Astrocyte (in vitro differentiated cells and primary cell): ENCODE measurements around the gene INKA2. TPM values are rescaled to one million over a fixed set of nuclear protein-coding genes. Genes with fewer than 3 reads are reported as not detected.

Experiments
- DNase-seq: peaks from one replicate; pipeline ENCODE4 v3.0.0-alpha.2; 2010; ENCODE audit warnings: low read depth
- FAIRE-seq: peaks from 2 replicates; lab custom pipeline; 2011; peaks lifted over from hg19 to GRCh38; lab: Jason Lieb, UNC
- H2AFZ ChIP-seq: 2 replicates; pipeline ENCODE4 v1.6.0; 2012; ENCODE audit warnings: low read depth, low read length, inconsistent platforms
- H3K27ac ChIP-seq: 2 replicates; pipeline ENCODE4 v1.5.1; 2011; ENCODE audit warnings: low read depth, low read length, inconsistent platforms
- H3K27me3 ChIP-seq: 2 replicates; pipeline ENCODE4 v1.6.0; 2011; ENCODE audit warnings: low read length, inconsistent platforms; ENCODE audit not compliant: insufficient read depth
- H3K36me3 ChIP-seq: 2 replicates; pipeline ENCODE4 v1.5.1; 2011; ENCODE audit warnings: low read length, inconsistent platforms; ENCODE audit not compliant: insufficient read depth
- H3K4me1 ChIP-seq: 2 replicates; pipeline ENCODE4 v1.5.1; 2011; ENCODE audit warnings: low read length, inconsistent platforms; ENCODE audit not compliant: insufficient read depth
- H3K4me2 ChIP-seq: 2 replicates; pipeline ENCODE4 v1.6.0; 2012; ENCODE audit warnings: low read length, inconsistent platforms
- H3K4me3 ChIP-seq: 2 replicates; pipeline ENCODE4 v1.5.1; 2011; ENCODE audit warnings: low read depth, mild to moderate bottlenecking, low read length, inconsistent platforms; ENCODE audit not compliant: insufficient read depth
- H3K79me2 ChIP-seq: 2 replicates; pipeline ENCODE4 v1.6.0; 2012; ENCODE audit warnings: mild to moderate bottlenecking, low read length, inconsistent platforms; ENCODE audit not compliant: insufficient read depth
- H3K9ac ChIP-seq: 2 replicates; pipeline ENCODE4 v1.6.0; 2012; ENCODE audit warnings: mild to moderate bottlenecking, low read length, inconsistent platforms
- H3K9me3 ChIP-seq: 2 replicates; pipeline ENCODE4 v1.5.1; 2012; ENCODE audit warnings: low read depth, mild to moderate bottlenecking, low read length, inconsistent platforms; ENCODE audit not compliant: insufficient read depth
- H4K20me1 ChIP-seq: 2 replicates; pipeline ENCODE4 v1.6.0; 2012; ENCODE audit warnings: low read length, inconsistent platforms; ENCODE audit not compliant: insufficient read depth
- H3K27ac Mint-ChIP-seq: one replicate; pipeline ENCODE4 v1.8.0; 2021; ENCODE audit warnings: mild to moderate bottlenecking, mixed read lengths; ENCODE audit not compliant: unreplicated experiment
- H3K27me3 Mint-ChIP-seq: one replicate; pipeline ENCODE4 v1.8.0; 2021; ENCODE audit warnings: low read depth, mixed read lengths; ENCODE audit not compliant: unreplicated experiment
- H3K36me3 Mint-ChIP-seq: one replicate; pipeline ENCODE4 v1.8.0; 2021; ENCODE audit warnings: low read depth, mixed read lengths; ENCODE audit not compliant: unreplicated experiment
- H3K4me1 Mint-ChIP-seq: one replicate; pipeline ENCODE4 v1.8.0; 2021; ENCODE audit warnings: low read depth, mixed read lengths; ENCODE audit not compliant: unreplicated experiment
- H3K4me3 Mint-ChIP-seq: one replicate; pipeline ENCODE4 v1.8.0; 2021; ENCODE audit warnings: mild to moderate bottlenecking, moderate library complexity, mixed read lengths; ENCODE audit not compliant: unreplicated experiment
- H3K9me3 Mint-ChIP-seq: one replicate; pipeline ENCODE4 v1.8.0; 2021; ENCODE audit warnings: mild to moderate bottlenecking, mixed read lengths; ENCODE audit not compliant: unreplicated experiment
- EZH2 ChIP-seq: IDR thresholded peaks from 2 replicates; pipeline ENCODE4 v1.6.1; 2012; ENCODE audit warnings: mild to moderate bottlenecking, low read length, inconsistent platforms; ENCODE audit not compliant: insufficient read depth
- total RNA-seq: library from RNA; stranded (reverse); gene quantifications from 2 replicates; pipeline ENCODE4 v1.2.1, GENCODE V29; 2021
- TF ChIP-seq, protein P1 (sequence below): IDR thresholded peaks from 2 replicates; pipeline ENCODE4 v1.5.1; 2011; ENCODE audit warnings: low read depth, mild to moderate bottlenecking, inconsistent platforms, low read length, moderate library complexity; ENCODE audit not compliant: insufficient read depth

INKA2 gene
- total RNA-seq, 1 donor from 2014 or later, result 12.6 TPM

DNA sequence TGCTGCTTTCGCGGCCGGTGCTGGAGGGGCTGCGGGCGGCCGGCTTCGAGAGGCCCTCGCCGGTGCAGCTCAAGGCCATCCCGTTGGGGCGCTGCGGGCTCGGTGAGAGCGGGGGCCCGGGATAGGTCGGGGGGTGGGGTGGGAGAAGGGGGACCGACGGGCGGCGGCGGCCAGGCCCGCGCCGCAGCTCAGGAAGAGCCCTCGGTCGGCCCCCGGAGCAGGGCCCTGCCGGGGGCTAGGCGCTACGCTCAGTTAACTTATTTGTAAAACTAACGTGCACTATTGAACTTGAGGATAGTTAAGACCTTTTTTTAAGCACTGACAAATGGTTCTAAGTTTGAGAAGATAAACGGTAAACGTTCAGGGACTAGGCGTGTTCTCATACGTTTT lies 16.9 kb upstream of the INKA2 start:
- H3K36me3 ChIP-seq, result peaks cover 13% of the 10 kb centered on the region
- H3K4me1 ChIP-seq, result peaks cover 16% of the 10 kb centered on the region
- peaks cover 4% of the 10 kb centered on the region for H3K27me3 Mint-ChIP-seq
- no peaks in the 10 kb centered on the region for H3K27me3 ChIP-seq
- H3K9me3 ChIP-seq, result no peaks in the 10 kb centered on the region
- H3K4me1 Mint-ChIP-seq, result peaks cover 7% of the 10 kb centered on the region
- peak overlapping the region; percentile 92 for H3K4me3 Mint-ChIP-seq
- H3K9me3 Mint-ChIP-seq, result no peaks in the 10 kb centered on the region
- TF ChIP-seq, protein P1, sequence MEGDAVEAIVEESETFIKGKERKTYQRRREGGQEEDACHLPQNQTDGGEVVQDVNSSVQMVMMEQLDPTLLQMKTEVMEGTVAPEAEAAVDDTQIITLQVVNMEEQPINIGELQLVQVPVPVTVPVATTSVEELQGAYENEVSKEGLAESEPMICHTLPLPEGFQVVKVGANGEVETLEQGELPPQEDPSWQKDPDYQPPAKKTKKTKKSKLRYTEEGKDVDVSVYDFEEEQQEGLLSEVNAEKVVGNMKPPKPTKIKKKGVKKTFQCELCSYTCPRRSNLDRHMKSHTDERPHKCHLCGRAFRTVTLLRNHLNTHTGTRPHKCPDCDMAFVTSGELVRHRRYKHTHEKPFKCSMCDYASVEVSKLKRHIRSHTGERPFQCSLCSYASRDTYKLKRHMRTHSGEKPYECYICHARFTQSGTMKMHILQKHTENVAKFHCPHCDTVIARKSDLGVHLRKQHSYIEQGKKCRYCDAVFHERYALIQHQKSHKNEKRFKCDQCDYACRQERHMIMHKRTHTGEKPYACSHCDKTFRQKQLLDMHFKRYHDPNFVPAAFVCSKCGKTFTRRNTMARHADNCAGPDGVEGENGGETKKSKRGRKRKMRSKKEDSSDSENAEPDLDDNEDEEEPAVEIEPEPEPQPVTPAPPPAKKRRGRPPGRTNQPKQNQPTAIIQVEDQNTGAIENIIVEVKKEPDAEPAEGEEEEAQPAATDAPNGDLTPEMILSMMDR, result no peak
- no peaks in the 10 kb centered on the region for H3K36me3 Mint-ChIP-seq
- peak overlapping the region; percentile 93 for H3K27ac ChIP-seq
- peak overlapping the region; percentile 97 for H2AFZ ChIP-seq
- H3K4me3 ChIP-seq, result peak overlapping the region; percentile 90
- peak overlapping the region; percentile 98 for H3K4me2 ChIP-seq
- peak overlapping the region; percentile 94 for H3K9ac ChIP-seq
- DNase-seq (no peak), FAIRE-seq (no peak)
- peak overlapping the region; percentile 72 for H3K27ac Mint-ChIP-seq
- H4K20me1 ChIP-seq, result peaks cover 13% of the 10 kb centered on the region
- H3K79me2 ChIP-seq, result peaks cover 41% of the 10 kb centered on the region

DNA sequence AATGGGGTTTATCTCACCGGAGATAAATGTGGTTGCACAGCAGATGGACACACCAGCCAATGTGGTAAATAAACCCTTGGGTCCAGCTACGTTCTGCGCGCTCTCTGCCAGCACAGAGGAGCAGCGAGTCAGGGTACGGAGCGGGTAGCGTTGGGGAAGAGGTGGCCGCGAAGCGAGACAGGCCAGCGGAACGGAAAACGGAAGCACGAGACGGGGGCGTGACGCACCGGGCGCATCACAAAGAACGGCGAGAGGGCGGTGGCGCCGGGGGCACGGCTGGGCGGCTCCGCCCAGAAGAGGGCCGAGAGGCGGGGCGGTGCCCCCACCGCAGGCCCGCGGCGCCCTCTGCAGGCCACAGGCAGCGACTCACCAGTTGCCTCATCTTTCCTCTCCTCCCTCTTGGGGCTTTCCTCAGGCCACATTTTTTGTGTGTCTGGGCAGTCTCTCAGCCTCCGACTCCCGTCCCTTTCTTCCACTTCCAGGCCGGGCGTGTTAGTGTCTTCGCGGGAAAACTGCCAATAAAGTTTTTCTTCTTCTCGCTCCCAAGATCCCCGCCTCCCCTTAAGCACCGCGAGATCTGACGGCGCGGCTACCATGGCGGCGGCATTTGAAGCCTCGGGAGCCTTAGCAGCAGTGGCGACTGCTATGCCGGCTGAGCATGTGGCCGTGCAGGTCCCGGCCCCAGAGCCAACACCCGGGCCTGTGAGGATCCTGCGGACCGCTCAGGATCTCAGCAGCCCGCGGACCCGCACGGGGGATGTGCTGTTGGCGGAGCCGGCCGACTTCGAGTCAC lies 16.3 kb upstream of the INKA2 start, which contains the start of gene DDX20:
DDX20 (plus strand) TSS at position 571 of the 793 bp plus-strand sequence; CDS start at position 595, 24 bp downstream.
- peak within 1 kb of the TSS; percentile 97 for H2AFZ ChIP-seq
- FAIRE-seq, result no peak
- H3K9me3 Mint-ChIP-seq, result no peaks in the 10 kb centered on the region
- H3K27me3 ChIP-seq, result no peaks in the 10 kb centered on the region
- H3K4me2 ChIP-seq, result peak within 1 kb of the TSS; percentile 98
- no peaks in the 10 kb centered on the region for H3K9me3 ChIP-seq
- peaks cover 7% of the 10 kb centered on the region for H3K4me1 Mint-ChIP-seq
- peaks cover 41% of the 10 kb centered on the region for H3K79me2 ChIP-seq
- TF ChIP-seq EZH2, result no peak
- TF ChIP-seq, protein P1, result peak; percentile 76
- peak within 1 kb of the TSS; percentile 94 for H3K9ac ChIP-seq
- DNase-seq, result peak; percentile 95
- peak within 1 kb of the TSS; percentile 92 for H3K4me3 Mint-ChIP-seq
- peak within 1 kb of the TSS; percentile 93 for H3K27ac Mint-ChIP-seq
- peaks cover 8% of the 10 kb centered on the region for H3K27me3 Mint-ChIP-seq
- peaks cover 10% of the 10 kb centered on the region for H3K36me3 ChIP-seq
- H3K4me3 ChIP-seq, result peak within 1 kb of the TSS; percentile 90
- H3K36me3 Mint-ChIP-seq, result no peaks in the 10 kb centered on the region
- peak within 1 kb of the TSS; percentile 93 for H3K27ac ChIP-seq
- peaks cover 16% of the 10 kb centered on the region for H3K4me1 ChIP-seq
- peaks cover 13% of the 10 kb centered on the region for H4K20me1 ChIP-seq

DNA sequence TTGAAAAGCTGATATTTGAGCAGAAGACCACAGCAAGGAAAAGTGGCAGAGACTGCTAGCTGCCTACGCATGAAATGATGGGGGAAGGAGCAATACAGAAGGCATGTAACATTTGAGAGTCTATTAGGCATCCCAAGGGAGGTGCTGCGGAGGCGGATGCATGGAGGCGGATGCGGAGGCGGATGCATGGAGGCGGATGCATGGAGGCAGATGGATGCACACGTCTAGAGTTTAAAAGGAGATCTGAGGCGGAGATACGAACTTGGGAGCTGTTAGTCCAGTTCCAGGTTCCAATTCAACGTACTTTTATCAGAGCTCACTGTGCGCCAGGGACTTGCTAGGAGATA lies 15.8 kb upstream of the INKA2 start:
- peak overlapping the region; percentile 93 for H3K27ac ChIP-seq
- no peaks in the 10 kb centered on the region for H3K9me3 ChIP-seq
- peaks cover 7% of the 10 kb centered on the region for H3K4me1 Mint-ChIP-seq
- H4K20me1 ChIP-seq, result peaks cover 13% of the 10 kb centered on the region
- peaks cover 7% of the 10 kb centered on the region for H3K36me3 ChIP-seq
- peaks cover 8% of the 10 kb centered on the region for H3K27me3 Mint-ChIP-seq
- peak overlapping the region; percentile 97 for H2AFZ ChIP-seq
- H3K27ac Mint-ChIP-seq, result peak overlapping the region; percentile 93
- no peaks in the 10 kb centered on the region for H3K9me3 Mint-ChIP-seq
- peaks cover 16% of the 10 kb centered on the region for H3K4me1 ChIP-seq
- peaks cover 38% of the 10 kb centered on the region for H3K79me2 ChIP-seq
- peak overlapping the region; percentile 94 for H3K9ac ChIP-seq
- H3K27me3 ChIP-seq, result no peaks in the 10 kb centered on the region
- FAIRE-seq, result no peak
- no peak for DNase-seq
- H3K4me3 ChIP-seq, result peak overlapping the region; percentile 90
- peak overlapping the region; percentile 92 for H3K4me3 Mint-ChIP-seq
- no peak for TF ChIP-seq EZH2
- TF ChIP-seq, protein P1, result no peak
- peak overlapping the region; percentile 98 for H3K4me2 ChIP-seq
- no peaks in the 10 kb centered on the region for H3K36me3 Mint-ChIP-seq
